GM18511 (cell line): ENCODE results near the gene TXNRD2.

Experiments
- ATAC-seq: cut with Tn5 transposase; IDR thresholded peaks from one replicate; pipeline ENCODE4 v1.9.1; 2021; ENCODE audit warnings: mild to moderate bottlenecking, moderate library complexity; ENCODE audit not compliant: unreplicated experiment

TXNRD2 gene

DNA sequence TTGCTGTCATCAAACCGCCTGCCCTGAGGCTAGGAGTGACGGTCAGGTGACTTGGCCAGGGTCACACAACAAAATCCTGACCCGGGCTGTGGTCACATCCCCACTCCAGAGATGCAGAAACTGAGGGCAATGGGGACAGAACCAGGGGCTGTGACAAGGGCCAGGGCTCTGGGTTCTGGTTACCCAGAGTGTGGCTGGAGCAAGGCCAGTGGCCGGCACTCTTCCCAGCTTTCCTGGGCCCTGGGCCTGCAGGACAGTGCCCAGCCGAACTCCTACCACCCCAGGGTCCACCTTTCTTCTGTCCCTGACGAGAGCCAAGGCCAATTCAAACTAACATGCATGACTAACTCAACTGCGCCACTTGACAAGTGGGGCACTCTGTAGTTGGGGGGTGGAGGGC, 39.1 kb upstream of the TXNRD2 start:
- ATAC-seq: no peak

DNA sequence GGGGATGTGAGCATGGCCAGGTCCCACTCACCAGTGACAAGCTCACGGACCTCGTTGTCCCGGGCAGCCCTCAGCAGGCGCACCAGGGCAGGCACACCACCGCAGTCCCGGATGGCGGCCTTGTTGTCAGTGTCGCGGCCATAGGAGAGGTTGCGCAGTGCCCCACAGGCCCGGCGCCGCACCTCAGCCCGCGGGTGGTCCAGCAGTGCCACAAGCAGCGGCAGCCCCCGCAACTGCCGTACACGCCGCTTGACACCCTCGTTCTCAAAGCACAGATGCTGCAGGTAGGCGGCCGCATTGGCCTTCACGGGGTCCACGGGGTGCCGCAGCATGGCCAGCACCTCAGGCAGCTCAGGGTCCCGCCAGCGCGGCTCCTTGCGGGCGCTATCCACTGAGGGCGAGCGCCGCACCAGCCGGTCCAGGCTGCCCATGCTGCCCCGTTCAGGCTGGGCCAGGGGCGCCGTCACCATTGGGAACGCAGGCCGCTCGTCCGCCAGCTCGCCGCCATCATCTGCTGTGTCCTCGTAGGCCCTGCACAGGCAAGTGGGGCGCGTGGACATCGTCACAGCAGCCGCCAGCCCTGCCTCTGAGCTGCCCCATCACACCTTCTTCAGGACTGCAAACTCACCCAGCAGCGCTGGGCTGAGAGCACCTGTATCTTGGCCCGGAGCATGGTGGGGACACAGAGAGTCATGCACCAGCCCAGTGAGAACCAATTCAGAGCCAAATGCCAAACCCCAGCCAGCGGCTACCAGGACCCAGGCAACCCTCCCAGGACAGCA, 38.3 kb upstream of the TXNRD2 start:
- ATAC-seq: no peak

GRCh38 chr22:19978748-19979147, 37.1 kb upstream of the TXNRD2 start:
- no peak for ATAC-seq

- ATAC-seq: no peak
These were observed 36.0 kb upstream of the TXNRD2 start for GRCh38 chr22:19977296-19978243.

GRCh38 chr22:19976671-19977070, 35.1 kb upstream of the TXNRD2 start:
- ATAC-seq: no peak

- ATAC-seq: no peak
These were observed 34.1 kb upstream of the TXNRD2 start for GRCh38 chr22:19975707-19976035.

GRCh38 chr22:19974935-19975706, 33.5 kb upstream of the TXNRD2 start:
- ATAC-seq: no peak

GRCh38 chr22:19974268-19974861, 32.7 kb upstream of the TXNRD2 start:
- ATAC-seq: no peak

DNA sequence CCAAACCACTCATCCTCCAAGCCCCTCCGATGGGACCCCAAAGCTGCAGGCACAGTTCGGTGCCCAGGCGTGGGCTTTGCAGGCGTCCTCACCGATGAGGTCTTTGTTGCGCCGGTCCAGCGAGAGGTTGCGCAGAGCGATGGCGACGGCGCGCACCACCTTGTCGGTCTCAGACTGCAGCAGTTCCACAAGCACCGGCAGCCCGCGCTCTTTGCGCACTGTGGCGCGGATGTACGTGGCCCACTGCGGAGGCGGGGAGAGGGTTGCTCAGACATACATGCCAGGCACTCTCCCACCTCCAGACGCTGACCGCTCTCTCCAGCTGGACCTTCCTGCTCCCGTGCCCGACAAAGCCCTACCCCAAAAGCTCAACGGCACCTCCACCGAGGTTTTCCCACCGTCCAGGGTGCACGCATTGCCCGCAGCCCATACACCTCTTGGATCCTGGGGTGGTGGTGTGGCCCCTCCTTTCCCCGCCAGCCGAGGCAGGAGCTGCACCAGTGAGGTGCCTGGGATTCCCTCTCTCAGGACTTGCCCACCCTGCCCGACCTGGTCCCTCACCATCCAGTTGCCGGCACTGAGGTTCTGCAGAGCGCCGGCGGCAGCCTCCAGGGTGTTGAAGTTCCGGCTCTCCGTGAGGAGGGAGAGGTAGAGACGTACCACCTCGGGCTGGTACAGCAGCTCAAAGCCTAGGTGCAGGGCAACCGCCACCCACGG, 32.1 kb upstream of the TXNRD2 start:
- no peak for ATAC-seq

GRCh38 chr22:19972652-19973550, 31.3 kb upstream of the TXNRD2 start:
- no peak for ATAC-seq

- no peak for ATAC-seq
These were observed 30.6 kb upstream of the TXNRD2 start for GRCh38 chr22:19972251-19972650.

- ATAC-seq: no peak
These were observed 29.9 kb upstream of the TXNRD2 start for GRCh38 chr22:19971276-19972124.

- no peak for ATAC-seq
These were observed 29.1 kb upstream of the TXNRD2 start for GRCh38 chr22:19970479-19971275.

GRCh38 chr22:19970031-19970478, 28.4 kb upstream of the TXNRD2 start:
- no peak for ATAC-seq

GRCh38 chr22:19969141-19969928, 27.7 kb upstream of the TXNRD2 start:
- no peak for ATAC-seq

- no peak for ATAC-seq
These were observed 26.9 kb upstream of the TXNRD2 start for GRCh38 chr22:19968450-19968891.
